Natural killer cell (primary cell): ENCODE measurements around the gene HHAT. TPM values are rescaled to one million over a fixed set of nuclear protein-coding genes. Genes with fewer than 3 reads are reported as not detected.

ENCODE experiments used
- ATAC-seq, 3 donors: fragments of 150-1000 bp in 2 of 3; fragments of 200-7000 bp in 1 of 3; cut with Tn5 transposase; 1 replicate in 1 of 3; 2 replicates in 2 of 3; pipeline ENCODE4 v1.10.0; 2021; ENCODE audit warnings: mild to moderate bottlenecking in 2 of 3, moderate library complexity in 2 of 3
- DNase-seq, 2 donors: peaks; one replicate each; pipeline versions ENCODE4 v3.0.0 to v3.0.0-alpha.2; 2013 to 2021; ENCODE audit warnings: mixed read lengths in 1 of 2
- H3K27ac ChIP-seq: one replicate; pipeline ENCODE4 v1.5.1; 2013; ENCODE audit warnings: mild to moderate bottlenecking, low read length
- H3K27me3 ChIP-seq: one replicate; pipeline ENCODE4 v1.6.1; 2013; ENCODE audit warnings: low read length; ENCODE audit not compliant: control insufficient read depth, insufficient read depth
- H3K36me3 ChIP-seq: one replicate; pipeline ENCODE4 v1.6.1; 2013; ENCODE audit warnings: low read length; ENCODE audit not compliant: control insufficient read depth, insufficient read depth
- H3K4me1 ChIP-seq: one replicate; pipeline ENCODE4 v1.6.1; 2013; ENCODE audit warnings: low read length; ENCODE audit not compliant: control insufficient read depth, insufficient read depth
- H3K4me3 ChIP-seq: one replicate; pipeline ENCODE4 v1.5.1; 2013; ENCODE audit warnings: low read length
- H3K9me3 ChIP-seq: one replicate; pipeline ENCODE4 v1.6.1; 2013; ENCODE audit warnings: low read length; ENCODE audit not compliant: control insufficient read depth, insufficient read depth
- H3K27ac Mint-ChIP-seq, 2 donors: one replicate each; pipeline ENCODE4 v1.8.0; 2022; ENCODE audit warnings: mild to moderate bottlenecking in 2 of 2, mixed read lengths in 2 of 2, moderate library complexity in 1 of 2
- H3K27me3 Mint-ChIP-seq, 2 donors: one replicate each; pipeline ENCODE4 v1.8.0; 2022; ENCODE audit warnings: low read depth in 2 of 2, mixed read lengths in 2 of 2
- H3K36me3 Mint-ChIP-seq: one replicate; pipeline ENCODE4 v1.8.0; 2022; ENCODE audit warnings: mixed read lengths
- H3K4me1 Mint-ChIP-seq, 2 donors: one replicate each; pipeline ENCODE4 v1.8.0; 2022; ENCODE audit warnings: mixed read lengths in 2 of 2
- H3K4me3 Mint-ChIP-seq: one replicate; pipeline ENCODE4 v1.8.0; 2022; ENCODE audit warnings: mild to moderate bottlenecking, moderate library complexity, mixed read lengths
- H3K9me3 Mint-ChIP-seq, 2 donors: one replicate each; pipeline ENCODE4 v1.8.0; 2022; ENCODE audit warnings: mixed read lengths in 2 of 2
- CTCF ChIP-seq: fragments of 200-600 bp; IDR thresholded peaks from one replicate; pipeline ENCODE4 v1.8.0; 2022; ENCODE audit warnings: antibody characterized with exemption
- WGBS: methylation state at CpG from one replicate; pipeline ENCODE4 v1.1.7; 2013; ENCODE audit warnings: missing lambda C conversion rate; ENCODE audit not compliant: insufficient coverage; 5-methylcytosine and 5-hydroxymethylcytosine counted together
- intact Hi-C: fragments of 100-400 bp; cut with micrococcal nuclease; formaldehyde crosslinking; loops from one replicate; pipeline ENCODE4 v1.14.2; 2022
- total RNA-seq, 4 donors: library from RNA; stranded (reverse); fragments of 120-200 nt in 1 of 4; gene quantifications; one replicate each; pipeline versions ENCODE4 v1.2.3 to v1.2.4, GENCODE V29; 2013 to 2022

The HHAT gene
- total RNA-seq, 3 donors from 2014 or later (not counting 1 experiment from before 2014, with no cell fraction given), result 0.79 to 1.1 (median 0.82) TPM

DNA sequence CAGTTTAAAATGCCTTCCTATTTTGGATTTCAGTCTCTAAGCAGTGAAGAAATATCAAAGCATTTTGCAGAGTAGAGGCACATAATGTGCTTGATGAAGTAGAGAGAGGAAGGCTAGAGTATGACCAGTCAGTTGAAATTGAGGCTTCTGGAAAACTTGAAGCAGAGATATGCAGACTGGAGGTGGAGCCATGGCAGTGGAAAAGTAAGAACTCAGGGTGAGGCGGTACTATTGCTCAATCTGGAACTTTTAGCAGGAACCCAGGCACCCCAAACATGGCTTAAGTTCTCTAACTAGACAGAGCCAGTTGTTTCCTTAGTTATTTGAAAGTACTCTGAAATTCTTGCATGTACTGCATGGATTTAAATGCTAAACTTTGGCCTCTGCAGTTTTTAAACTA lies 288.6 kb downstream of the HHAT start:
- H3K27ac Mint-ChIP-seq, result no peak overlapping the region
- H3K4me3 ChIP-seq, result no peak overlapping the region
- no peaks in the 10 kb centered on the region for H3K4me1 ChIP-seq
- 83% methylated on average over 1 of the region's 1 CpG for WGBS
- ATAC-seq, result no peak
- peaks cover 0 to 10% of the 10 kb centered on the region in 2 donors for H3K27me3 Mint-ChIP-seq
- no peaks in the 10 kb centered on the region for H3K36me3 Mint-ChIP-seq
- no peak overlapping the region for H3K4me3 Mint-ChIP-seq
- H3K27ac ChIP-seq, result no peak overlapping the region
- no peaks in the 10 kb centered on the region for H3K36me3 ChIP-seq
- no peaks in the 10 kb centered on the region for H3K4me1 Mint-ChIP-seq
- no peaks in the 10 kb centered on the region for H3K9me3 ChIP-seq
- TF ChIP-seq CTCF, result no peak
- no peak for DNase-seq
- peaks cover 0 to 4% of the 10 kb centered on the region in 2 donors for H3K9me3 Mint-ChIP-seq
- intact Hi-C loops, result no loop called here
- H3K27me3 ChIP-seq, result no peaks in the 10 kb centered on the region

GRCh38 chr1:210618369-210618768 lies 289.7 kb downstream of the HHAT start:
- no peak for TF ChIP-seq CTCF
- Mint-ChIP-seq H3K4me1 (no peaks in the 10 kb centered on the region), H3K36me3 (no peaks in the 10 kb centered on the region), H3K27me3 (peaks cover 0 to 10% of the 10 kb centered on the region in 2 donors), H3K9me3 (peaks cover 0 to 4% of the 10 kb centered on the region in 2 donors), H3K4me3 (no peak overlapping the region), H3K27ac (no peak overlapping the region)
- Histone ChIP-seq H3K36me3 (no peaks in the 10 kb centered on the region), H3K27me3 (no peaks in the 10 kb centered on the region), H3K9me3 (no peaks in the 10 kb centered on the region), H3K4me1 (no peaks in the 10 kb centered on the region), H3K4me3 (no peak overlapping the region), H3K27ac (no peak overlapping the region)
- ATAC-seq (no peak), DNase-seq (no peak)
- intact Hi-C loops, result no loop called here
- WGBS, result 93% methylated on average over 5 of the region's 5 CpGs

GRCh38 chr1:210620867-210621488 lies 292.3 kb downstream of the HHAT start:
- Mint-ChIP-seq H3K27ac (no peak overlapping the region), H3K4me1 (no peaks in the 10 kb centered on the region), H3K4me3 (no peak overlapping the region), H3K27me3 (peaks cover 0 to 13% of the 10 kb centered on the region in 2 donors), H3K36me3 (no peaks in the 10 kb centered on the region), H3K9me3 (peaks cover 0 to 4% of the 10 kb centered on the region in 2 donors)
- no peak overlapping the region for H3K4me3 ChIP-seq
- 92% methylated on average over 6 of the region's 6 CpGs for WGBS
- TF ChIP-seq CTCF, result no peak
- DNase-seq, result no peak
- no peaks in the 10 kb centered on the region for H3K9me3 ChIP-seq
- no peaks in the 10 kb centered on the region for H3K27me3 ChIP-seq
- no peak overlapping the region for H3K27ac ChIP-seq
- no peaks in the 10 kb centered on the region for H3K4me1 ChIP-seq
- H3K36me3 ChIP-seq, result no peaks in the 10 kb centered on the region
- no peak for ATAC-seq
- intact Hi-C loops, result no loop called here

GRCh38 chr1:210621712-210622111 lies 293.0 kb downstream of the HHAT start:
- no peaks in the 10 kb centered on the region for H3K36me3 ChIP-seq
- Mint-ChIP-seq H3K4me3 (no peak overlapping the region), H3K27ac (no peak overlapping the region), H3K36me3 (no peaks in the 10 kb centered on the region), H3K9me3 (peaks cover 0 to 4% of the 10 kb centered on the region in 2 donors), H3K4me1 (no peaks in the 10 kb centered on the region), H3K27me3 (peaks cover 0 to 12% of the 10 kb centered on the region in 2 donors)
- H3K9me3 ChIP-seq, result no peaks in the 10 kb centered on the region
- TF ChIP-seq CTCF, result no peak
- 95% methylated on average over 6 of the region's 6 CpGs for WGBS
- ATAC-seq (no peak), DNase-seq (no peak)
- no peak overlapping the region for H3K27ac ChIP-seq
- no peak overlapping the region for H3K4me3 ChIP-seq
- no peaks in the 10 kb centered on the region for H3K27me3 ChIP-seq
- intact Hi-C loops, result no loop called here
- no peaks in the 10 kb centered on the region for H3K4me1 ChIP-seq
